SHP77 (cell line): Measurements from ENCODE around the gene DLG2.
"Not testable (repeated sequence)": the region's sequence is repeated elsewhere in the genome, so short reads cannot be mapped to it uniquely, and the experiment has no call there.

Source experiments
- DNase-seq, 2 experiments: peaks; one replicate each; lab custom pipeline; 2025; lab: John Stamatoyannopoulos, UW

The DLG2 gene

GRCh38 chr11:84358034-84358433 lies 1269.1 kb downstream of the DLG2 start:
- no peak for DNase-seq

GRCh38 chr11:84355911-84356310 lies 1271.2 kb downstream of the DLG2 start:
- DNase-seq = no peak

GRCh38 chr11:84345597-84345996 lies 1281.5 kb downstream of the DLG2 start:
- DNase-seq = no peak

GRCh38 chr11:84345027-84345426 lies 1282.1 kb downstream of the DLG2 start:
- DNase-seq = no peak

DNA sequence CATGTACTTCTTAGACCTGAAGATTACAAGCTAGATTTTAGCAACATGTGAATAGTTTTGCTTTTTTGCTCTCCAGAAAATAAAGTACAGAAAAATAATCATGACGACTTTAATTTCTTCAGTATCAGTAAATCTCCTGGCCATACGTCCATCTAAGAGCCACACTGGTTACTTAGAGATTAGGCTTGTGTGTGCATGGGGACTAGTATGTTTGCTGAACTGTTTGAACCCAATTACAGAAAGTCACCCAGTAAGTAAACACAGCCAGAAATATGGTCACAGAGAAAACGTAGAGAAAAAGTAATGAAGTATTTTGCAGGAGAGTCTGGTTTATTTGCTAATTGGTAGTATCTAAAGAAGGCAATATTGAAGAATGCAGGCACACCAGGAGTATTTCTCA lies 1287.3 kb downstream of the DLG2 start:
- DNase-seq = no peak

DNA sequence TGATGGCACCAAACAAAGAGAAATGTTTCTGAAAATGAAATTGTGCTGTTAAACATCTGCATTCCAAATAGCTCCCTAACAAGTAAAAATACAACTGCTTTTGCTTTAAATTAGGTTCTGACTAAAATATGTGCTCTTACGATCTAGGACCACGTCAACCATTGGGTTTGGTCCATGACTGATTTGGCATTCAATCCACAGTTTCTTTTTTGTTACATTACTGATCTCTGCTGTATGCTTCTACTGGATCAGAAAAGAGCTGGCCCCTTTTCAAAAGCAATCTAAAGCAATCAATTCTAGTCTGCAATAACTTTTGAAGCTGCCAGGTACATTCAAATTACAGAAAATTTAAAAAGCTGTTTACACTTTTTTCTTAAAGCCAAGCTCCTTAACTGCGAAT lies 1293.9 kb downstream of the DLG2 start:
- no peak for DNase-seq

- DNase-seq = no peak
Observed at GRCh38 chr11:84322211-84322610, 1304.9 kb downstream of the DLG2 start.

DNA sequence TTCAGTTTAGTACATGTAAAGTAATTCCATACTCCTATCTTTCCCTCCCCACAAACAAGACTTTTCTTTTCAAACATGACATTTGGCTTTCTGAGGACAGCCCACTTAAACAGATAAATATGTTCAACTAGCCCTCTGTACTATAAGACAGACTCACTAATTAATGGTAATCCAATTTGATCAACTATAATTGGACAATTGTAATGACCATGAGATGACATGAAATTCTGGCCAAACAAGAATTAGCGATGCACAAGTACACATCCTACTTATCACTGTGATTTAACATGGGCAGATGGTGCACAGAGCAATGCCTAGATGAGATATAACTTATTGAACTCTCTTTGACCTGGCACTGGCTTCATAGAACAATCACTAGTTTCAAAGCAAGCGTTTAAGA lies 1307.3 kb downstream of the DLG2 start:
- no peak for DNase-seq

GRCh38 chr11:84316866-84317555 lies 1310.1 kb downstream of the DLG2 start:
- DNase-seq = peak; percentile 56

GRCh38 chr11:84313830-84314359 lies 1313.2 kb downstream of the DLG2 start:
- DNase-seq = no peak

DNA sequence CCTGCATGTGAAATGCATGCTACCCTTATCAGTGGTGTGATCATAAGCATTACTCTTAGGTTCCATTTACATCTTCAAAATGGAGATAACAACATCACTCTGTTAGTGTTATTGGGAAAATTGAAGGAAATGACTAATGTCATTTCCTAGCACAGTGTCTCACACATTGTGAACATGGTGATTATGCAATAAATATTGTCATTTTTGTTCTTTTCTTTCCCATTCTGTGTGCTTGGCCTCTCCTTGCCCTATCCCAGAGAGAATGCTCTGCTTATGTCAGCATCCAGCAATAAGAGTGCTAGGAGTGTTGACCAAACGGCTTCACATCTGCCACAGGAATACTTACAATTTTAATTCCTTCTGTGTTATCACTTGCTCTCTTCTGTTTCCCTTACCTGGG lies 1316.9 kb downstream of the DLG2 start:
- DNase-seq = no peak

GRCh38 chr11:84308491-84308890 lies 1318.7 kb downstream of the DLG2 start:
- not testable (repeated sequence) for DNase-seq

DNA sequence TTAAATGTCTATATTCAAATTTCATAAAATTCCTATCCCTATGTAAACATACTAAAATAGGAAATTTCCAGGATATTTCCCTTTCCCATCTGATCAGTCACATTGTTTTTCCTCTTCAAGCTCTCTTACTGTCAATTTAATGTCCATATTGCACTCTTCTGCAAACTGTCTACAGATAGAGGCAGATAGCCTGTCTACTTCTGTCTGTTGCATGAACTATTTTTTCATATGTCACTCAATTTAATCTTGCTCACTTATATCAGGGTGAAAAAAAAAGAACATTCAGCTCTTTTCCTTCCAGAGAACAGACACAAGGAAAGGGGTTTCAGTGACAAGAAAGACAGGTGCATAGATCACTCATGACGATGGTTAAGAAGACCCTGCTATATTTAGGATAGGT lies 1327.1 kb downstream of the DLG2 start:
- DNase-seq = no peak

DNA sequence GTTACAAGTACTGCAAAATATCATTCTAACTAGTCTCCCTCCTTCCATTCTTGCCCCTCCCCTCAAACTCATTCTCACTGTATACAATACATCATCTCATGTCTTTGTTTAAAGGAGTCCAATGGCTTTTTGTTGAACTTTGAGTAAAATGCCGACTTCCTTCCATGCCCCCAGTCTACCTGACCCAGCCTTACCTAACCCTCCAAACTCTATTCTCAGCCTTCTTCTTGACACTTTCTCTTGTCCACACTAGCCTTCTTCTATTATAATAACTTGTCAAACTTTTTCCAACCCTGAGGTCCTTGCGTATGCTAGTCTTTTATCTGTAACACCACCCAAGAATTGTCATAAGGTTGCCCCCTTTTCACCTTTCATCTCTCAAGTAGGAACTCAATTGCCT lies 1329.6 kb downstream of the DLG2 start:
- no peak for DNase-seq

GRCh38 chr11:84295815-84296214 lies 1331.3 kb downstream of the DLG2 start:
- no peak for DNase-seq

GRCh38 chr11:84292955-84293354 lies 1334.2 kb downstream of the DLG2 start:
- DNase-seq = no peak

- no peak for DNase-seq
Observed at GRCh38 chr11:84292006-84292405, 1335.1 kb downstream of the DLG2 start.

GRCh38 chr11:84290647-84291046 lies 1336.5 kb downstream of the DLG2 start:
- DNase-seq = no peak

GRCh38 chr11:84289381-84289906 lies 1337.7 kb downstream of the DLG2 start:
- no peak for DNase-seq

DNA sequence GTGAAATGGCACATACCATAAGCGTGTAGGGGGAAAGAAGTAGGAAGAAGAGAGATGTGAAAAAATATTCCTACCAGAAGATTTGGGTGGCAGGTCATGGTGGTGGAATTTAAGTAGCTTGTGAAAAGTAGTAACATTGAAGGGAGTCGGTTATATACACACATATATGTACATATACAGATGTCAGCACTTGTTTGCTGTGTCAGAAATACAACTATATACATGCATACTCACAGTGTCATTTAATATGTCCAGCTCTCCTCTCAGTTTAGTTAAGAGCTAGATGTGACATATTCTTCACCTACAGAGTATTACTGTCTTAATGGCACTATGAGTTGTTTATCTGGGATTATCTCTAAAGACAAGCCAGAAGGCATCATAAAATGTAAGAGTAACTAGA lies 1353.6 kb downstream of the DLG2 start:
- DNase-seq = no peak

GRCh38 chr11:84270466-84270865 lies 1356.7 kb downstream of the DLG2 start:
- no peak for DNase-seq

DNA sequence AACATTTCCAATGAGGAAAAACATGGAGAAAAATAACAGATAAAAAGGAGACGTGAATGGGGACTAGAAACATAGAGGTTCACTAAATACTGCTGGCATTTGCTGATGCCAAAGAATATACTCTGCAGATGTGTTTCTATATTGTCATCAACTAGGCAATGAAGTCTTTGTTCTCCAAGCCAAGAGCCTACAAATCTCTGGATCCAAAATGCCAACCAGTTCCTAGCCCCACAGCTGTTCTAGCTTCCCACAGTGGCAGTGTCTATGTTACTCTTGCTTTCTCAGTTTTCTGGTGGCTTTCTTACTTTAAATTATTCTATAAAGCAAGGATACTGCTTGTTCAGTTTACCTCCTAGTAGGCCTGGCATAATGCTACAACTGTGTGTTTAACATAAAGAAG lies 1363.1 kb downstream of the DLG2 start:
- DNase-seq = no peak

- DNase-seq = no peak
Observed at GRCh38 chr11:84261707-84262106, 1365.4 kb downstream of the DLG2 start.

DNA sequence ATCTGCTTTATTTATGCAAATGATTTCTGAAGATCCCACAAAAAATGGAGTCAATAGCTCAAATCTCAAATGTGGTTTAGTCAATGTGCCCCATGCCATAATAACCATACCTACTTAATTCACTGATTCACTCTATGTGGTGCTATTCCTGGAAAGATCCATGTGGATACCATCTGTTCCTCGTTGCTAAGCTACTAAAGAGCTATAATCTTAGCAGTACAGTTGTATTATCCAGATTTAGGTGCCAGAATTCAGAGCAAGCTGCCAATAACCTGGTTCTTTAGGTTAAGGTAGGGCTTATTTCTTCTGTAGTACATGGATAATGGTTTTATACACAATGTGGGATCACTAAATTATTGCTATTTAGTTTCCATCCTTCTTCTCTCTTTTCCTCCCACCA lies 1366.3 kb downstream of the DLG2 start:
- DNase-seq = no peak
